ENCODE results near the gene CDHR2.

Gene CDHR2

DNA sequence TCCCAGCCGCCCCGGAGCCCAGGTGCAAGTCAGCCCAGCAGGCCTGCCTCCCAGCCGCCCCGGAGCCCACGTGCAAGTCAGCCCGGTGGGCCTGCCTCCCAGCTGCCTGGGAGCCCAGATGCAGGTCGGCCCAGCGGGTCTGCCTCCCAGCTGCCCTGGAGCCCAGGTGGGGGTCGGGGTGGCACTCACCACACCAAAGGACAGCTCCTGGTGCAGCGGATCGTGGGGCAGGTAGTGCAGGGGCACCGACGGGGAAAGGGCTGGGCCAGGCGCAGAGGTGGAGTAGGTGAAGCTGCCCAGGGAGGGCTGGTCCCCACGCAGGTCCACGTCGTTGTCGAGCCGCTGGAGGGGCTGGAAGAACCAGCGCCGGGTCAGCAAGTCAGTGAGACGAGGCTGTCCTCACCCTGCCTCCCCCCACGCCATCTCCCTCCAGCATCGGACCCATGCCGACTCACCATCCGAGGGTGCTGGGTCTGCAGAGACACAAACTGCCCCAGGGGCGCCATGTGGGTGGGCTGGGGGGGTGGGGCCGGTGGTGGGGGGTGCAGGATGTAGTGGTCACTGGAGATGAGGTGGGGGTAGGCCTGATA is 18.7 kb upstream of the CDHR2 start:
- DNase-seq = no peak

DNA sequence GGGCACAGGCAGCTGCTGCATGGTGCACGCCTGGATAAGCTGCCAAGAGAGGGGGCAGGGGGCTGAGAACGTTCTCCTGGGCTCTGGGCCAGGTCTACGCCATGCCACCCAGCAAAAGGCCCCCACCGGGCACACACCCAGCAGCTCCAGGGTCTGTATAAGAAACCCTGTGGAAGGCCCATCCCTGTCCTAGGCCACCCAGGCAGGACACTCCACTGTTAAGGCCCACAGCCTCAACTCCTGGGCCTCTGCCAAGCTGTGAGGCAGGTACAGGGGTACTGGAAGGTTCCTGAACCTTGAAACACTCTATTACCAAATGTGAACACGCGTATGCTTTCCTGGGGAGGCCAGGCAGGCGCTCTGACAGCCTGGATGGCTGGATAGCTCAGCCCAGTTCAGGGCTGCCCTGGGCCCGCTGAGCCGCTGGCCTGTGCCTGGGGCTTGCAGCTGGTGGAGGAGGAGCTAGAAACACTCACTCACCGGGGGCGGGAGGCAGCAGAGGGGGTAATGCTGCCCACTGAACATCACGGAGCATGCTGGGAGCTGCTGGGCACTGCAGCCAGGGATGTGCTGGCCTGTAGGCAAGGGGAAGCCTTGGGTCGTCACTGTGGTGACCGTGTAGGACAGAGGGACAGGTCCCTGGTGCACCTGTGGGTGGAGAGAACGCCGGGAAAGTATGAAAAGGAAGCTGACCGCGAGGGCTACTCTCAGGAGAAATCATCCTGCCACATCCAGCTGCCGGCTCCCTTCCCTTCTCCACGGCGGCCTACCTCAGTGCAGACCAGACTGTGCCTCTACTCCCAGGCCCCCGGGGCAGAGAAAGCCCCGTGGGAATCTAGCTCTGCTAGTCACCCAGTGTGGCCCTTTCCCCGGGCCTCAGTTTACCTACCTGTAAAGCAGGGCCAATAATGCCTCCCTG is 17.9 kb upstream of the CDHR2 start:
- DNase-seq = no peak

DNA sequence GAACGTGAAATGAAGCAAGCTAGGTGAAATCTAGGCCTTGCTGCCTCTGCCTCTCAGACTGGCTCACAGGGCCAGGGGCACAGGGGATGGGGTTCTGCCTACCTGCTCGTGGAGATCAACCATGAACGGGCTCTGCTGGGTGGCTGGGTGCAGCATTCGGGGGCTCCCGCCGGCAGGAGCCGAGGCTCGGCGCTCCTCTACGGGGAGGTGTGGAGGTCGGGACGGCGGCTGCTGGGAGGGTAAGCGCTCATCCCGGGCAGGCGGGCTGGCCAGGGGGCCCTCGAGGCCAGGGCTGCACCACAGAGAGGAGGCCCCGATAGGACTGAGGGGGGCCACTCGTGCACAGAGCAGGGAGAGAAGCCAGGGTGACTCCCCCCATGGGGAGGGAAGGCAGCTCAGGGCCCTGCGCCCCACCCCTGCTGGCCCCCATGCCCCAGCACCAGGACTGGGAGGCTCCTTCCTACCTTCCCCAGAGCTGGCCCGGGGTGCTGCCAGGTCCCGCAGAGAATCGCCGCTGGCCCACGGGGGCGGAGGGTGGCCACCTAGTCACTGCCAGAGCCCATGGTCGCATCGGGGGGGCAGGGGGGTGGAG is 17.1 kb upstream of the CDHR2 start:
- no peak for DNase-seq

DNA sequence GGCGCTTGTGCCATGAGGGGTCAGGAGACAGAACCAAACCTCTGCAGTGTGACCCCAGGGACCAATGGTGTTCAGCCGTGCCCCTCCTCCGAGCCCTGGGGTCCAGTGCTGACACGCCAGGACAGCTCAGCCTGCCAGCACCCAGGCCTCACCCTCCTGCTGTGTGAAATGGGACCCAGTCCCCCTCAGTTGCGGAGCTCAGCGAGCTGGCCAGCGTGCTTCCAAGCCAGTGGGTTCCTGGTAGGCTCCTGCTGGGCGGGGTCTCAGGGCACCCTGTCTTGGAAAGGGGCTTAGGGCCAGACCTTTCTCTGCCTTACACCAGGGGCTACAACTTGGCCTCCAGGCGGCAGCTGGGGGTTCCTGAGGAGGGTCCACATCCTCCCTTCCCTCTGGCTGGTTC is 16.3 kb upstream of the CDHR2 start:
- no peak for DNase-seq

DNA sequence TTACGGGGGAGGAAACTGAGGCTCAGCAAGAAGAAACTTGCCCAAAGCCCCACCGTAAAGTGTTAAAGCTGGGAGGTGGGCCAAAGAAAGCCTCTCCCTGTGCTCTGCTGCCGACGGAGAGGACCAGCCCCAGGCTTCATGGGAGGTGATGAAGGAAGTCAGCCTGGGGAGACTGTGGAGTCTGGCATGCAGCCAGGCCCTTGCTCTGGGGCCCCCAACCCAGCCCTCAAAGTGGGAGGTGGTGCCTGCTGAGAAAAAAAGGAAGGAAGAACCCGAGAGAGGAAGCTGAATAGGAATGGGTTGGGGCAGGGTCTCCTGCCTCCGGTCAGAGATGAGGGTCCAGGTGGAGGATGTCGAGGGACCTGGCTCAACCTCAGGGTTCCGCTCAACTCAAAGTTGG is 15.8 kb upstream of the CDHR2 start:
- no peak for DNase-seq

DNA sequence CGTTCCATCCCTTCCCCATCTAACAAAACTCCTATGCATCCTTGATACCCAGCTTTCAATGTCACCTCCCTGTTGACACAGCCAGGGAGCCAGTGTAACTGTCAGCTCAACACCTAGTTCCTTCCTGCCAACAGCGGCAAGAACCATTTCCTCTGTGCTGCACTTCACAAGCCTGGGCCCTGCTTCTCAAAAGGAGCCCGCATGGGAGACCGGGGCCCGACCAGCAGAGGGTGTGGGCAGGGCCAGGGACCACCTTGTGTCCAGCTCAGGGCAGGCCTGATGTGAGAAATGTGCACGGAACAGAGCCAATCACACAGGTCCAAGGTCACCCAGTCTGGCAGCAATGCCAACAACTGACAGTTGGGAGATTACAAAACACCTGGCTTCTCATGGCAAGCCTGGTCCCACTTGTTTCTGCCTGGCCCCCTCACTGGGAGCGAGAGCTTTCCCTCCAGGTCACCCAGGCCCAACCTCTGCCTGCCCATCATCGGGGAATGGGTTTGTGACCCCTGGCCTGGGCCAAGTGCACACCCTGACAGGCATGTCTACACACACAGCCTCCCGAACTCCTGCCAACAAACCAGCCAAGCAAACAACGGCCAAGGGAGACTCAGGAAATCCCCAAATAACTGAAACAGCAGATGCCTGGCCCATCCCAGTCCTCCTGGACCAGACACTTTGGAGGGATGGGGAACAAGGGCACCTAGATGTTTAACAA is 15.1 kb upstream of the CDHR2 start:
- DNase-seq = no peak

DNA sequence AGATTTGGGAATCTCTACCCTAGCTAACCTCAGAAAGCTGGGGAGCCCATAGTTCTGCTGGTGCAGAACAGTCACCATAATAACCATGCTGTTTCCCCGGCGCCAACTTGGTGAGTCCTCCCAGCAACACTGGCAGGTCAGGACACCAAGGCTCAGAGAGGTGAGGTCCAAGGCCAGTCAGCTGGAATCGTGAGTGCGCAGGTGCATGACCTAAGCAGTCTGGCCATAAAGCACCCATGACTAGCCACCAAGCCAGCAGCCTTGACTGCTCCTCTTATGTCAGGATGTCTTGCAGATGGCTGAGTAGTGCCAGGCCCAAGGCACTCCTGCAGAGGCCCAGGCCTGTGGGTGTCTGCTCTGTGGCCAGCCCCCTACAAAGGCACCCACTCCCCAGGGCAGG is 14.5 kb upstream of the CDHR2 start:
- DNase-seq = no peak

DNA sequence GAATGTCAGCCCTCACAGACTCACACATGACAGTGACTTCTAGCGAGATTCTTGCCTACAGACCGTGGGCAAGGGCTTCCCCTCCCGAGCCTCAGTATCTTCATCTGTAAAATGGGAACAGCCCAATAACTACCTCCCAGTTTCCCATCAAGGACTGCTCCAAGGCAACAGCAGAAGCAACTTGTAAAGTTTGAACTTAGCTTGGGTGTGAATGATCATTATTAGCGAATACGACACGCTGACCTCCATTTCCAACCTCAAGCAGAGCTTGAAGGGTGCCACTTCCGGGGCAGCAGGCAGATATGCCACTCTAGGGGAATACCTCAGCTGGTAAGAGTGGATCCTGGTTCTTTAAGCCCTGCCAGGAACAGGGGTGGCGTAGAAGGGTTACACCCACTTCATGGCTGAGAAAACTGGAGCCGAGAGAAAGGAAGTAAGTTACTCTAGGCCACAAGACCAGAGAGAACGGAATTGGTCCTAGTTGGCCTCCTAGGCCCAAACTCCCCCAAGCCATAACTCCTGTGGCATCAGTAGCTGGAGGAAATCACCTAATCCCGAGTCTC is 14.0 kb upstream of the CDHR2 start:
- DNase-seq = no peak

DNA sequence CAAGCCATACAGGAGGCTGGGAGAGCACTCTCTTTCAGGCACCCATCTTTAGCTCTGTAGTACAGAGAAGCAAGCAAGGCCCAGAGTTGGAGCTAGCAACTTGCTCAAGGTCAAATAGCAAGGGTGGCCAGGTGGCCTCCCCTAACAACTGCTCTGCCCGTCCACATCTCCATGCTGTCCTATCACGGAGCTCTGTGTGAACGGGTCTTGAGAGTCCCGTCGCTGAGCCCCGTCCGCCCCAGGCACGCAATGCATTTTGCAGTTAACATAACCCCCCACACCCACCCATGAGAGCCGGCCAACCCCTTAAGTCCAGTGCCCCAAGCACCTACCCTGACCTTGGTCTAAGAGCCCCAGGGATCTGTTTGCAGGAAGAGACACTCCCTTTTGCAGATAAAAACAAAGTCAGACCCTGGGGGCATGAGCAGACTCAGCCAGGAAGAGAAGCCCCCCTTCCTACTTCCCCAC is 13.4 kb upstream of the CDHR2 start:
- no peak for DNase-seq

DNA sequence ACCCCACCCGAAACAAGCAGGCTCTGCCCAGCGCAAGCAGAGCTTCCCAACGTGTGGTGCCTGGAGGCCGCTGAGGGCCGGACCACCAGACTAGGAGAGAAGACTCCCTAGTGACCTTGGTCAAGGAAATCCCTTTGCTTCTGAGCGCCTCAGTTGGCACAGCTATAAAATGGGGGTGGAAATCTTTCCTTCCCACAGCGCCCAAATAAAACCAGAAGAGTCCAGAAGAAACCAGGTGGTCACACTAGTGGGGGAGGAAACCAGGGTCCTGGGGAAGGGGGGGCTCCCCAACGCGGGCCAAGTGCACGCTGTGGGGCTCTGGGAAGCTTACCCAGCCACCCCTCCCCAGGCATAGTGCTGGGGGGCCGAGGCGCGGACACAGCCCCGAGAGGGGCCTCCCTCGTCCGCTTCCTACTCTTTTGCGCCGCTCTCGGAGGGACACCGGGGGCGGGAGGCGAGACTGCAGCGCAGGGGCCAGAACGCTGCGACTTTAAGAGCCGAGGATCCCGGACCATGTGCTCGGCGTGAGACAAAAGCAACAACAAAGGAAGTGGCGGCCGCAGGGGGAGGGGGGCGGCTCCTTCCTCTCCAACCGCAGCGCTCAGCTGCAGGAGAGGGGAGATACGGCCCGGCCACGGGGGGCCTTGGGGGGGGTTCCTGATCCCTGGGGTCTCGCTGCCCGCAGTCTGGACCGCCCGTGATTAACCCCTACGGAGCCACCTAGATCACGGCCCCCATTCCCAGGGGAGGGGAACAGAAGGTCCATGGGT is 12.8 kb upstream of the CDHR2 start:
- DNase-seq = peak; percentile 64

DNA sequence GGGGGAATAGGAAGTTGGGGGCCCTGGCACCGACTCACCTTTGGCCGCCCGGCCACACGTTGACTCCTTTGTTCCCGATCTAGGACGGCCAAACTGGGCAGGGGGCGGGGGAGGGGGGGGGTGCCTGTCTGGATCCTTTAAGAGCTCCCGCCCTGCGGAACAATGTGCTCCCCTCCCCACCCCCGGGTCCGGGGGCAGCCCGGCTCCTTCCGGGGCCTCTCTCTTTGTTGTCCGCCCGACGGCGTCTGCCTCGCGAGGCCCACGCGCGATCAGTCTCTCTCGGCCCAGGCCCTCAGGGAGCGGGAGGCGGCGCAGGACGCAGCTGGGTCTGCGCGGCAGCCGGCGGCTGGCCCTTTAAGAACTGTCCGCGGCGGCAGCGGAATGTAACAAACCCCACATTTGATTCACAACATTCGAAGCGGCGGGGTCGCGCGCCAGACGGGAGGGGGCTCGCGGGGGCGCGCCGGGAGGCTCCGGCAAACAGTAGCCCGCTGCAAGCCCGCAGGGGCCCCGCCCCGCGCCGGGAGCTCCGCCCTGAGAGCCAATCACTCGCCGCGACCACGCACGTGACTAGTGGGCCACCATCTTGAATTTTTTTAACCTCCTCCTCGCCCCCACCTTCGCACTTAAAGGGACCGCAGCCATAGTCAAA is 12.1 kb upstream of the CDHR2 start, which contains the start of gene RNF44:
Gene RNF44, minus strand, starts transcription at position 501 of the 652 bp plus-strand sequence. CDS start 4,930 bp downstream, outside the sequence.
- DNase-seq = peak; percentile 97

DNA sequence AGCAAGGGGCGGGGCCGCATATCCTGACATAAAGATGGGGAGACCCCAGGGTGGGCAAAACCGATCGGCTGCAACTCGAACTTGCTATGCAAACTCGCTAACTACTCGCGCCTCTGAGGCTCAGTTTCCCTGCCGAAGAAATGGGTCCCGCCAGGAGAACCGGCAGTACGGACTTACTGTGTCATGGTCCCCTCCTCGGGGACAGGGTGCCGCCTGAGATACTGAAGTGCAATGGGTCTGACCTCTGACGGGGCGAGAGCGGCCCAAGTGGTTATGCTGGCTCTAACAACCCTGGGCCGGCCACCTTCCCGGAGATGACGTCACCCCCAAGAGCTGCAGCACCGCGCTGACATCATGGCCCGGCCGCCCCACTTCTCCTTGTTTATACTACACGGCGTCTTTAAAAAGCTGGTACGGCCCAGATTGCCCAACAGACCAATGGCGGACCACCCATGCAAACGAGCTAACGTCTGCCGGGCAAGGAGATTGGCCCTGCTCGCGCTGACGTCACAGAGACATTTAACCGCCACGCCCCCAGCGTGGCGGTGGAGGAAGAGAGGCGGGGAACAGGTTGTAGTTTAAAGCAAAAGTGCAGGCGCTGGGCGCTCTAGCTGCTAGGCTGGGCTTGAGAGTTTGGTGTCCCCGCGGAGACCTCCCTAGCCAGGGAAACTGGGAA is 11.4 kb upstream of the CDHR2 start:
- DNase-seq = peak; percentile 96

DNA sequence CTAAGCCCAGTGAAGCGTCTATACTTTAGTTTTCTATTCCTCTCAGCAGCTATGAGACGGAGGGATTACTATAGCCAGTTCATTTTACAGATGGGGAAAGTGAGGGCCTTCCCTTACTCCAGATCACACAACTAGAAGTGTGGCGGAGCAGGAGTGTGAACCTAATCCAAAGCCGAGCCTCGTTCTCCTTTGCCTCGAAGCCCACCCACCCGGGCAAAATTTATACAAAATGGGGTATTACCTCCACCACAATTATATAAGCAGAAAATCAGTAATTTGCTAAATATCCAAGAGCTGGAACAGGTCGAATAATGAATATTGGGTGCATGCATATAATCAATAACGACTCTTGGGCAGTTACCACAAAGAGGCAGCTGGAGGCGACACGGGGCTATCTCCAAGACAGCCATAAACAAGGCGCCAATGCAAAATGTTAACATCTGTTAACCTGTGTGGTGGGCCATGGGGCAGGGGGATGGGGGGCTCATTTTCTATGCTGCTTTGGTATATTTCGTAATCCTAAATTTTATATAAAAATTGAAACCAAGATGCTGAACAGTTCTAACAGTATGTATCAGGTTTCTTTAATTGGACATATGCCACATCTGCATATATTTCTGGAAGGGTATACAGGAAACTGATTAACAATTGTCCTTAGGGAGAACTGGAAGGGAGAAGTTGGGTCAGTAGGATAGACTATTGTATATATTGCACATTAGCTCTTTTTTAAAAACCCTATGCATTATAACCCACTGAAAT is 10.7 kb upstream of the CDHR2 start:
- no peak for DNase-seq

DNA sequence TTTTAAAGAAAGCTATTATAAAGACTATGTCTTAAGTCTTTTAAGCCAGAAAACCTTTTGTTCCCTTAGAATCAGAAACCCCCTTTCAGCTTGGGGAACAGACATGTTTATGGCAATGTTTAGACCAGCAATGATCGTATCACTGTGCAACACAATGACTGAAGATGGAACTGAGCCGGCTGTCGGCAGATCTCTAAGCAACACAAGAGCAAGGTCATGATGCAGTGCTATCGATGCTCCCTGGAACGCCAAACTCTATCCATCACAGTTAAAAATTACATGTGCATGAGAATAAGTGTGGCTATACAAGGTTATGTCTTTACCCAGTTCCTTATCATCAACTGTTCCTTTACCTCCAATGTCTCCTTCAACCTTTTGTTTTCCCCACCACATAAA is 10.2 kb upstream of the CDHR2 start:
- no peak for DNase-seq

DNA sequence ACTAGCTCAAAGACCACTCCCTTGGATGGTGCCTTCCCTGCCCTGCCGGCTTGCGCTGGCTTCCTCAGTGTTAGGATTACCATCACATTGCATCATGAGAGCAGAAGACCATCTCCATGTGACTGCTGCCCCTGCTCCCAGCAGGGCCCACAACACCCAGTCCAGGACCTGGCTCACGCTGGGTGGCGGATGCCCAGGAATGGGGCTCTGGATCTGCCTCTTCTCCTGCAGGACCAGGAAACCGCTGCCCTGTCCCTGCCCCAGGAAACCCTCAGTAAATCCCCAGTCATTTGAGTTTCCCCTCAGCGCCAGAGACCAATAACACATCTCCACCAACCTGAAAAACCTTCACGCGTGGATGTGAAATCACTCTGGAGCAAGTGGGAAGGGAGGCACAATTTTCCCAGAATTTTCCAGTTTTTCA is 8.7 kb upstream of the CDHR2 start:
- no peak for DNase-seq

DNA sequence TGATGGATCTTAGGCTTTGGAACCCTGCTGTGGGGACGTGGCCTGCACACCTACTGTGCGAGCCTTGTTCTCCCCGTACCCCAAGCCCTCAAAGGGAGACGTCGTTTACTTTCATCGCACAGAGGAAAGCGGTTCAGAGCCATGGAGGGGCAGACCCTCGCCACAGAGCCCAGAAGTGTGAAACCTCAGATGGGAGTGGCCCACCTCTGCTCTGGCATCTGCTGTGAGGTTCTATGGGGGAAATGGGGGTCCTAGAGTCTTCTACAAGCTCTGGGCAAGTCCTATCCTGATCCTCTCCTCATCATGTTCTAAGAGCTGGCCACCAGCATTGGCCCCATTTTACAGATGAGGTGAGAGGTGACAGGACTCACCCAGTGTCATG is 8.2 kb upstream of the CDHR2 start:
- no peak for DNase-seq

DNA sequence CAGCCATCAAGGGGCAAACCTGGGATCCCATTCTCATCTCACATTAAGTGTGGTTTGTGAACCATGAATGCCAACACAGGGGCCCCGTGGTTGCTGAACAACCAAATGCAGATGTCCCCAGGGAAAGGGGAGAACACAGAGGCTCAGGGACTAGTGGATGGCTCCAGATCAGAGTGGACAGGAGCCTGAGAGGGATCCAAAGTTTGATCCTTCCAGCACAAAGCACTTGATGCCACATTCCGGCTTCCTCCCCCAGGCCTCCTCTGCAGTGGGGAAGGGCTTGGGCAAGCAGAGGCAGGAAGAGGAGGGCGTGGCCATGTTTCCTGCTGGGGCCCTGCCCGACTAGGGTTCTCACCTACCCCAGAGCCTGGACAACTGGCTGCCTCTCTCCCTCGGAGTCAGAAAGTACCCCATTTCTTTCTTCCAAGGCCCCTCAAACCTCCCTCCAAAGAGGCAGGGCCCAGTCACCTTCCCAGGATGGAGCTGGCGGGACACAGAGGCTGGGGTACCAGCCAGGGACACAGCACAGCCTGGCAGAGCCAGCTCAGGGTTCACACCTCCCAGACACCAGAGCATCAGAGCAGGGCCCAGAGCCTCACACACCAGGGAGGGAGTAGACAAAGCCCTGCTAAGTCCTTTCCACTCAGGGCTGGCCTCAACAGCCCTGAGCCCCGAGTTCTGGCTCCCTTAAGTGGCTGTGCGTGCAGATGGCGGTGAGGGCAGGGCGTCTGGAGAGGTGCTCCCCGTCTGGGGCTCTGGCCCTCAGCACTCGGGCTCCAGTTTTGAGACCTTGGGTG is 7.6 kb upstream of the CDHR2 start:
- DNase-seq = peak; percentile 58

DNA sequence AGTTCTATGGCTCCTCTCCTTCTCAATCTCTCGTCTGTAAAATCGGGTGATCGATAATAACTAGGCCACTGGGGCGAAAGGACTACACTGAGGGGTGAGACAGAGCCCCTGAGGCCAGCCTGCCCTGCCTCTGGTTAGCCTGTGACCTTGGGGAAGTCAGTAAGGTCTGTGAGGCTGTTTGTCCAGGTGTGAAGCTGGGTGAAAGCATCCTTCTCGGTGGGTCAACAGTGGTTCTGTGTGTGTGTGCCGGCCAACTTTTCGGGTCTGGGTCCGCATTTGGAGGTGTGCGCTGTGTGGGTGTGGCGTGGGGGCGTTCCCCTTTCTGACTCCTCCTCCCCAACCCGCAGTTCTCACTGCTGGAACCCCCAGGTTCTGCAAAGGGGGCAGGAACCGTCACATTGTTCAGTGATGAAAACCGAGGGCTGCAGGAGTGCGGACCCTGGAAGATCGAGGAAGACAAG is 7.0 kb upstream of the CDHR2 start:
- DNase-seq = peak; percentile 62

Measured in activated T-cell treated with anti-CD3 and anti-CD28 coated beads for 4 hours (primary cell).